Gastrocnemius medialis (tissue), 4 donors: ENCODE measurements around the gene SAMD5. TPM values are rescaled to one million over a fixed set of nuclear protein-coding genes. Genes with fewer than 3 reads are reported as not detected.

Experiments
- ATAC-seq, 2 donors: fragments of 150-250 bp; one replicate each; pipeline ENCODE4 v1.9.1; 2016
- DNase-seq, 2 donors: peaks; one replicate each; pipeline ENCODE4 v3.0.0-alpha.2; 2019
- H3K27ac ChIP-seq, 4 donors: fragments of 200-600 bp; sonication (generic); 1 replicate in 1 of 4; 2 replicates in 3 of 4; pipeline ENCODE4 v1.5.1; 2016 to 2018; ENCODE audit warnings: mild to moderate bottlenecking in 2 of 4, moderate library complexity in 1 of 4
- H3K27me3 ChIP-seq, 3 donors: fragments of 200-600 bp; sonication (generic) in 2 of 3; 1 replicate in 1 of 3; 2 replicates in 2 of 3; pipeline versions ENCODE4 v1.5.1 to v1.6.0; 2016 to 2019; ENCODE audit warnings: mild to moderate bottlenecking in 1 of 3, moderate library complexity in 1 of 3
- H3K36me3 ChIP-seq, 2 donors: fragments of 200-600 bp; sonication (generic) in 1 of 2; one replicate each; pipeline ENCODE4 v1.5.1; 2017 to 2018
- H3K4me1 ChIP-seq, 2 donors: fragments of 200-600 bp; sonication (generic) in 1 of 2; one replicate each; pipeline ENCODE4 v1.5.1; 2016 to 2017; ENCODE audit warnings: mild to moderate bottlenecking in 2 of 2
- H3K4me3 ChIP-seq, 4 donors: fragments of 200-600 bp; sonication (generic) in 3 of 4; 1 replicate in 1 of 4; 2 replicates in 3 of 4; pipeline ENCODE4 v1.5.1; 2016 to 2019; ENCODE audit warnings: mild to moderate bottlenecking in 2 of 4
- H3K9me3 ChIP-seq, 3 donors: fragments of 200-600 bp; sonication (generic) in 2 of 3; 1 replicate in 1 of 3; 2 replicates in 2 of 3; pipeline ENCODE4 v1.5.1; 2016 to 2019
- POLR2A ChIP-seq, 2 donors: fragments of 450-650 bp; IDR thresholded peaks; one replicate each; pipeline ENCODE4 v1.6.1; 2017; ENCODE audit warnings: antibody characterized with exemption in 2 of 2, mild to moderate bottlenecking in 2 of 2, moderate library complexity in 2 of 2
- in situ Hi-C, 4 donors: fragments of 200-750 bp; cut with MboI; loops; one replicate each; pipeline versions ENCODE4 v1.15.0 to v1.8.0; 2017; ENCODE audit warnings: low sequenced_read_pairs in 4 of 4
- intact Hi-C: fragments of 100-400 bp; cut with DNase I; formaldehyde crosslinking; loops from one replicate; pipeline ENCODE4 v1.15.1; 2023; ENCODE audit warnings: low total_unique reads
- total RNA-seq, 4 donors: library from RNA; depleted of rRNA; stranded (reverse); fragments of >200 nt; gene quantifications; one replicate each; pipeline versions ENCODE4 v1.1.0 to v1.2.3, GENCODE V29; 2016
- TF ChIP-seq, protein P1 (sequence below), 5 experiments: fragments of 450-650 bp in 3 of 5; fragments of 200-600 bp in 2 of 5; sonication (generic) in 2 of 5; IDR thresholded peaks in 4 of 5; conservative IDR thresholded peaks in 1 of 5; 1 replicate in 4 of 5; 2 replicates in 1 of 5; pipeline ENCODE4 v1.5.1; 2016 to 2019; ENCODE audit warnings: antibody characterized with exemption in 5 of 5, mild to moderate bottlenecking in 3 of 5, moderate library complexity in 3 of 5

Gene SAMD5
- total RNA-seq, 4 donors from 2014 or later: 0.07 to 0.36 (median 0.07) TPM; not detected in 1

DNA sequence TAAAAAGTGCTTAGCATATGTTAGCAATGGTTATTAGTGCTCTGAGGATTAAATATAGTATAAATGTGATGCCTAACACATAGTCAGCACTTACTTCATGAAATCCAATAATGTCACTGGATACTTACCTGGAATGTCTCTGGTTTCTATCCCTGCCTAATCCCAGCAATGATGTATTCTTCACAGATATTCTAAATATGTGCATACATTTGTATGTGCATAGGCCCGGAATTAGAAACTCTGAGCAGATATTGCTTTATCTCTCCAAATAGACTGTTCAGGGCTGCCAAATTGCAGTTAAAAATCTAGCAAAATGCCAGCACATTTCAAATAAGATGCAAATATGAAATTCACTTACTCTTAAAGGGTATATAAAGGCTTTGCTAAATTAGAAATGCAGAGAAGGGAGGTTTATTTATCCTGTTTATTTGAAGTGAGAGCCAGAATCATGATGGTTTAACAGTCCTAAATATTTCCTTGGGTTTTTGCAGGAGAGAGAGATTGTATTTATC lies 81.3 kb downstream of the SAMD5 start:
- no peaks in the 10 kb centered on the region for H3K4me1 ChIP-seq
- in situ Hi-C loops: no loop called here

GRCh38 chr6:147595961-147596360 lies 87.5 kb downstream of the SAMD5 start:
- intact Hi-C loops (no loop called here), in situ Hi-C loops (no loop called here)
- Histone ChIP-seq H3K4me1 (no peaks in the 10 kb centered on the region), H3K9me3 (no peaks in the 10 kb centered on the region), H3K4me3 (no peak overlapping the region), H3K27me3 (no peaks in the 10 kb centered on the region), H3K27ac (no peak overlapping the region), H3K36me3 (no peaks in the 10 kb centered on the region)
- DNase-seq: no peak
- no peak for ATAC-seq
- TF ChIP-seq POLR2A (IDR thresholded peaks at IDR 0.05): no peak
- TF ChIP-seq, protein P1, sequence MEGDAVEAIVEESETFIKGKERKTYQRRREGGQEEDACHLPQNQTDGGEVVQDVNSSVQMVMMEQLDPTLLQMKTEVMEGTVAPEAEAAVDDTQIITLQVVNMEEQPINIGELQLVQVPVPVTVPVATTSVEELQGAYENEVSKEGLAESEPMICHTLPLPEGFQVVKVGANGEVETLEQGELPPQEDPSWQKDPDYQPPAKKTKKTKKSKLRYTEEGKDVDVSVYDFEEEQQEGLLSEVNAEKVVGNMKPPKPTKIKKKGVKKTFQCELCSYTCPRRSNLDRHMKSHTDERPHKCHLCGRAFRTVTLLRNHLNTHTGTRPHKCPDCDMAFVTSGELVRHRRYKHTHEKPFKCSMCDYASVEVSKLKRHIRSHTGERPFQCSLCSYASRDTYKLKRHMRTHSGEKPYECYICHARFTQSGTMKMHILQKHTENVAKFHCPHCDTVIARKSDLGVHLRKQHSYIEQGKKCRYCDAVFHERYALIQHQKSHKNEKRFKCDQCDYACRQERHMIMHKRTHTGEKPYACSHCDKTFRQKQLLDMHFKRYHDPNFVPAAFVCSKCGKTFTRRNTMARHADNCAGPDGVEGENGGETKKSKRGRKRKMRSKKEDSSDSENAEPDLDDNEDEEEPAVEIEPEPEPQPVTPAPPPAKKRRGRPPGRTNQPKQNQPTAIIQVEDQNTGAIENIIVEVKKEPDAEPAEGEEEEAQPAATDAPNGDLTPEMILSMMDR (IDR thresholded peaks at IDR 0.05 in 4 of 5, conservative IDR thresholded peaks at IDR 0.05 in 1 of 5): no peak

More for the DNA sequence above, 81.3 kb downstream of the SAMD5 start:
- ATAC-seq (no peak), DNase-seq (no peak)
- Histone ChIP-seq H3K27ac (no peak overlapping the region), H3K36me3 (no peaks in the 10 kb centered on the region), H3K4me3 (no peak overlapping the region), H3K27me3 (no peaks in the 10 kb centered on the region), H3K9me3 (no peaks in the 10 kb centered on the region)
- intact Hi-C loops: no loop called here
- TF ChIP-seq POLR2A (IDR thresholded peaks at IDR 0.05): no peak
- TF ChIP-seq, protein P1 (IDR thresholded peaks at IDR 0.05 in 4 of 5, conservative IDR thresholded peaks at IDR 0.05 in 1 of 5): no peak

DNA sequence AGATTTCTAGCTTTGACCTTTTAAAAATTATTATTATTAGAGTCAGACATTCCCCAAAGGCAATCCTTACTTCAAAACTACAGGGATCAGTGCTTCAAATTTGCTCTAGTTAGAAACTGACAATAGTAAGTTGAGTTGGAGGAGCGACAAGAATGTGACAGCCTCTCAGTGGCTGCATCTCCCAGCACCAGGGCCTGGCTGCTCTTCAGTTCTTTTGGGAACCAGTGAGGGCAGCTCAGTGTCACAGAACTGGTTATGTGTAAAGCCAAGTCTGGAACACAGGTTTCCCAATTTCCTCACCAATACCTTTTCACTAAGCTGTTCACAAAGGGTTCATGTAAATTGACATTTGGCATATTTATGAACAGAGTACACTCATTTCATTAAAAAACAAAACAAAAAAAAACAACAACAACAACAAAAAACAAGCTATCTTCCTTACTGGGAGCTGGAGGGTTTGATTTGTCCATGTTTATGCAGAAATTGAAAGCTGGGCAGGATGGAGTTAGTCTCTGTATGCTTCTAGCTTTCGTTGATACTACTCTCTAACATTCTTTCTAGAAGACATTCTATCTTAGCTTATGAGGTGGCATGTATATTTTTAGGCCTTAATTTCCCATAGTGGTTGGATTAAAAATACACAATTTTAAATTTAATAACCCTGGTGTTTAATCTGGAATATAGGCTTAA lies 95.0 kb downstream of the SAMD5 start:
- peak; percentile 56 to 69 for ATAC-seq

GRCh38 chr6:147604373-147604772 lies 95.9 kb downstream of the SAMD5 start:
- ATAC-seq: peak; percentile 44 to 58
- in situ Hi-C loops: no loop called here
- Histone ChIP-seq H3K4me1 (peaks cover 17% of the 10 kb centered on the region in 2 donors), H3K4me3 (no peak overlapping the region), H3K9me3 (no peaks in the 10 kb centered on the region), H3K27me3 (no peaks in the 10 kb centered on the region), H3K36me3 (no peaks in the 10 kb centered on the region), H3K27ac (no peak overlapping the region)
- no peak for DNase-seq
- intact Hi-C loops: no loop called here
- TF ChIP-seq, protein P1 (IDR thresholded peaks at IDR 0.05 in 4 of 5, conservative IDR thresholded peaks at IDR 0.05 in 1 of 5): no peak
- TF ChIP-seq POLR2A (IDR thresholded peaks at IDR 0.05): no peak

More for the DNA sequence above, 95.0 kb downstream of the SAMD5 start:
- peak in 1 of 2 donors; percentile 7 for DNase-seq
- Histone ChIP-seq H3K4me3 (no peak overlapping the region), H3K36me3 (no peaks in the 10 kb centered on the region), H3K27me3 (no peaks in the 10 kb centered on the region), H3K27ac (peak overlapping the region in 2 of 4 donors; percentile 22 to 40), H3K9me3 (no peaks in the 10 kb centered on the region), H3K4me1 (peaks cover 17% of the 10 kb centered on the region in 2 donors)
- intact Hi-C loops: loop anchor here (2.0 kb wide), 1 partner anchor 37 kb away; no protein-coding TSS in a partner anchor
- in situ Hi-C loops: no loop called here
- TF ChIP-seq, protein P1 (IDR thresholded peaks at IDR 0.05 in 4 of 5, conservative IDR thresholded peaks at IDR 0.05 in 1 of 5): no peak
- TF ChIP-seq POLR2A (IDR thresholded peaks at IDR 0.05): no peak
